ENCODE measurements around the gene ADRB2.

The ADRB2 gene

DNA sequence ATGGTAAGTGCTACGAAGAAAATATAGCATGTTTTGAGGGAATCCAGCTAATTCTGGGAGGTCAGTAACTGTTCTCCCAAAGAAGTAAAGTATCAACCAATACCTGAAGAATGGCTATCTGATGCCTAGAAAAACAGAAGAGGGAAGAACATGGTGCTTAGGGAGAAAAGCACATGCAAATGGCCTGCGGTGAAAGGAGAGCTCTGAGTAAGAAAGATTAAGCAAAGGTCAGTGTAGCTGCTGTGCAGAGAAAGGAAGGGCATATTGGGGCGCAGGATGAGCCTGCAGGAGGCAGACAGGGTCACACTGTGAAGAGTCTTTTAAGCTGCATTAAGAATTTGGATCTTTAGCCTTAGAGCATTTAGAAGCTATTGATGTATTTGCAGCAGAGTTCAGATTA, 11.0 kb downstream of the ADRB2 start:
- no peak for TF ChIP-seq ZFX (IDR thresholded peaks at IDR 0.05; ENCODE audit: borderline replicate concordance)
- TF ChIP-seq, protein P1, sequence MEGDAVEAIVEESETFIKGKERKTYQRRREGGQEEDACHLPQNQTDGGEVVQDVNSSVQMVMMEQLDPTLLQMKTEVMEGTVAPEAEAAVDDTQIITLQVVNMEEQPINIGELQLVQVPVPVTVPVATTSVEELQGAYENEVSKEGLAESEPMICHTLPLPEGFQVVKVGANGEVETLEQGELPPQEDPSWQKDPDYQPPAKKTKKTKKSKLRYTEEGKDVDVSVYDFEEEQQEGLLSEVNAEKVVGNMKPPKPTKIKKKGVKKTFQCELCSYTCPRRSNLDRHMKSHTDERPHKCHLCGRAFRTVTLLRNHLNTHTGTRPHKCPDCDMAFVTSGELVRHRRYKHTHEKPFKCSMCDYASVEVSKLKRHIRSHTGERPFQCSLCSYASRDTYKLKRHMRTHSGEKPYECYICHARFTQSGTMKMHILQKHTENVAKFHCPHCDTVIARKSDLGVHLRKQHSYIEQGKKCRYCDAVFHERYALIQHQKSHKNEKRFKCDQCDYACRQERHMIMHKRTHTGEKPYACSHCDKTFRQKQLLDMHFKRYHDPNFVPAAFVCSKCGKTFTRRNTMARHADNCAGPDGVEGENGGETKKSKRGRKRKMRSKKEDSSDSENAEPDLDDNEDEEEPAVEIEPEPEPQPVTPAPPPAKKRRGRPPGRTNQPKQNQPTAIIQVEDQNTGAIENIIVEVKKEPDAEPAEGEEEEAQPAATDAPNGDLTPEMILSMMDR (IDR thresholded peaks at IDR 0.05) = no peak
- H3K27ac ChIP-seq = no peak overlapping the region

DNA sequence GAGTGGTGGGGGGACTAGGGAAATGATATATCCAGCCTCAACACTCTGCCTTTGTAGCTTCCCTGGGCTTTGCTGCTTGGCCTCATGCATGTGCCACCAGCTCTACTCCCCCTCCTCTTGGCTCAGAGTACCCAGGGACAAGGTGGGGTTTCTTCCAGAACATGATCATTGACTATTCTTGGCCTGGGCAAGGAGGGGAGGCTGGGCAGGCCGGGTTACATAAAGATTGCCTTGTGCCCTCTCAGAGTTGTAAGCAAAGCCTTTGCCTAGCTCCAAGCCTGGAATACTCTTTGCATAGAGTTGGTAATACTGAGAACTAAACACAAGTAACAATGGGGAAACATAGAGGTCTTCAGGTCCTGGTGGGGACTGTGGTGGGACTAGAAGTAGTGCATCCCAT, 11.9 kb downstream of the ADRB2 start:
- TF ChIP-seq ZFX (IDR thresholded peaks at IDR 0.05; ENCODE audit: borderline replicate concordance) = no peak
- TF ChIP-seq, protein P1 (IDR thresholded peaks at IDR 0.05) = no peak
- H3K27ac ChIP-seq = no peak overlapping the region

DNA sequence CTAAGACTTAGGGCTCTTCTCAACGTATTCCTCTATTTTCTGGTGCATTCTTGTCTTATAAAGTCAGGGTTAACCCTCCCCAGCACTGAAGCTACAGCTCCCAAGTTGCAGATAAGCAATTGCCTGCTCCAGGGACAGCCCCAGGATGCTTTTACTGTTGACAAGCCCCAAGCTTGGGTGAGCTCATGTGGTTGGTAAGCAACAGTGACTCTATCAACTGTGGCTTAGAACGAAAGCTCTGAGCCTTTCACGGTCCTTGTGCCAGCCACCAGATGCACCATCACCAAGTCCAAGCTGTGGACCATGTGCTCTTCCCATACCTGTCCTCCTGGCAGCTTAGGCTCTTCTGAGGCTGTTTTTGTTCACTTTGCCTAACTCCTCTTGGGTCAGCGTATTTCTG, 13.5 kb downstream of the ADRB2 start:
- TF ChIP-seq ZFX (IDR thresholded peaks at IDR 0.05; ENCODE audit: borderline replicate concordance) = no peak
- TF ChIP-seq, protein P1 (IDR thresholded peaks at IDR 0.05) = no peak
- peak overlapping the region; percentile 90 for H3K27ac ChIP-seq

DNA sequence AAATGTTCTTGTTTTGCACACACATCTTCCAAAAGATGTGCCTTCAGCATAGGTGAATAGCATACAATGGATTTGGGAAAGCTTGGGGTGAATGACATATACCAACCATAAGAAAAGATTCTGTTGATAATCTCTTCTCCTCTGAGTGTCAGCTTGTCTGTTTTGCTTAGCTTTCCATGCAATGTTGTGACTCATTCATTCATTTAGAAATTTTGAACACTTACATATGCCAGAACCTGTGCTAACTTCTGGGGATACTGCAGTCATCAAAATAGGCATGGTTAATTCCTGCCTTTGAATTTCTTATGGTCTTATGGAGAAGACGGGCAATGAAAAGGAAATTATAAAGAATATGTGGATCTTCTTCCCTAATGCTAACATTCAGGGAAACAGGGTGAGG, 14.1 kb downstream of the ADRB2 start:
- peak overlapping the region; percentile 90 for H3K27ac ChIP-seq
- no peak for TF ChIP-seq ZFX (IDR thresholded peaks at IDR 0.05; ENCODE audit: borderline replicate concordance)
- TF ChIP-seq, protein P1 (IDR thresholded peaks at IDR 0.05) = no peak

DNA sequence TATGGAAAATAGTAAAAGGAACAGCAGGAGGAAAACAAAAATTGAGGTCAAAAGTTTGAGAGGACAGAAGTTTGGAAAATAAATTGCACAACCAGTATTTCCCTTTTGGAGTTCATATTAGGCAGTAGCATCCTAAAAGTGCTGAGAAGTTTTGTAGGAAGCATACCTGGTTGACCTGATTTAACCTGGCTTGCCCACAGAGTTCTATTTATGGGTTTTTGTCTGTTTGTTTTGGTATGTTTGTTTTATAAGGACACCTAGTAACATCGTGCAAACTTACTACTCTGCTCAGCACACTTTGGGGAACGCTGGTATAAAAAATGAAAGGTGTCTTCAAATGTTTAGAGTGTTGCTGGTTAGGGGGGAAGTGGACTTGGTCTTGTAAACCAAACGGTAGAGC, 15.1 kb downstream of the ADRB2 start:
- no peak for TF ChIP-seq ZFX (IDR thresholded peaks at IDR 0.05; ENCODE audit: borderline replicate concordance)
- TF ChIP-seq, protein P1 (IDR thresholded peaks at IDR 0.05) = no peak
- peak overlapping the region; percentile 90 for H3K27ac ChIP-seq

DNA sequence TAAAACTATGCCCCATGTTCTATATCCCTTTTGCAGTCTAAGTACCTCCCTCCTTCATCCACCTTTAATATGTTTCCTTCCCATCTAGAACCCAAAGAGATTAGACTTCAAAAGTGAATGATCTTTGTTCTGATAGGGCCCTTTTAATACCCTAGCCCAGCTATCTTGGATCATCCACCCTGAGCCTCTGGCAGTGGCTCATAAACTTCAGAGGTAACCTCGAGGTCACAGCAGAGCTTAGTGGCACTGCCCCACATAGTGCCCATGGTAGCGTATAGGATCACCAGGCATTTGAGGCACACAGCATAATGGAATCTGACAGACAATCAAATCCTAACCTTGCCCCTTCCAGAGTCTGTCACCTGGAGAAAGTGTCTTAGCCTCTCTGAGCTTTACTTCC, 15.8 kb downstream of the ADRB2 start:
- peak overlapping the region; percentile 90 for H3K27ac ChIP-seq

DNA sequence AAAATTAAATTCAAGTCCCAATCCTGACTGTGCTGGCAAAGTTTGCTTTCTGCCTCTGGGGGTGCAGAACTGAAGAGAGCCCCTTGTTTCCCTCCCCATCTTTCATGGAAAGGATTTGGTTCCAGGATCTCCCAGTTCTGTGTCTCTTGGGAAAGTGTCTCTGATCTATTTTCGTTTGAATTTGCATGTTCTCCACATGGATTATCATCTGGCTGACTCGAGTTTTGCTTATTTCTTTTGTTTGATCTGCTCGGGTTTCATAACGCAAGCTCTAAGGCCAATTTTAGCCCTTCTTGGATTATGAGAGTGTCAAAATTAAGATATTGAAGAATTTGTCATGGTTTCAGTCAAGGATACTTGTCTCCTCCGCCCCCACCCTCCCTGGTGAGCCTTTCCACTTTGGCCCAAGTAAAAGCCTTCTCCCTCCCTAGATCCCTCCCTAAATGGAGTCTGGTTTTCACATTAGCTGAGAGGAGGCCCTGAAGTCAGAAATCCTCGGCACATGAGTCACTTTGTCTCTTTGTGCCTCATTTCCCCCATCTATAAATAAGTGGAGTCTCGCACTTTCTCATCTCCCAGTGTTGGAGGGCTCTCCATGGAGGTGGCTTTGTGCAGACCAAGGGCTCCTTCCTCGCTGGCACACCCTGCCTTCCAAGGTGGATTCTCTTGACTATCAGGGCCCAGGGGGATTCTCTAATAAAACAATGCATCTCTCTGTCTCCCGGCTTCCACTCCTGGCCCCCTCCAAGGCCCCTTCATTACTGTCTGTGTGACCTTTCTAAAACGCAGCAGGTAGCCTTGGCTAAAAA, 17.3 kb downstream of the ADRB2 start:
- TF ChIP-seq, protein P1 (IDR thresholded peaks at IDR 0.05) = no peak
- no peak for TF ChIP-seq ZFX (IDR thresholded peaks at IDR 0.05; ENCODE audit: borderline replicate concordance)
- H3K27ac ChIP-seq = peak overlapping the region; percentile 90

More for the DNA sequence above, 15.8 kb downstream of the ADRB2 start:
- no peak for TF ChIP-seq ZFX (IDR thresholded peaks at IDR 0.05; ENCODE audit: borderline replicate concordance)
- TF ChIP-seq, protein P1 (IDR thresholded peaks at IDR 0.05) = no peak

All from 22Rv1 (cell line).